ENCODE measurements around the gene ABCC1. TPM values are rescaled to one million over a fixed set of nuclear protein-coding genes. Genes with fewer than 3 reads are reported as not detected.

Gene ABCC1
- total RNA-seq, 1 experiment from 2014 or later, result 139 TPM

DNA sequence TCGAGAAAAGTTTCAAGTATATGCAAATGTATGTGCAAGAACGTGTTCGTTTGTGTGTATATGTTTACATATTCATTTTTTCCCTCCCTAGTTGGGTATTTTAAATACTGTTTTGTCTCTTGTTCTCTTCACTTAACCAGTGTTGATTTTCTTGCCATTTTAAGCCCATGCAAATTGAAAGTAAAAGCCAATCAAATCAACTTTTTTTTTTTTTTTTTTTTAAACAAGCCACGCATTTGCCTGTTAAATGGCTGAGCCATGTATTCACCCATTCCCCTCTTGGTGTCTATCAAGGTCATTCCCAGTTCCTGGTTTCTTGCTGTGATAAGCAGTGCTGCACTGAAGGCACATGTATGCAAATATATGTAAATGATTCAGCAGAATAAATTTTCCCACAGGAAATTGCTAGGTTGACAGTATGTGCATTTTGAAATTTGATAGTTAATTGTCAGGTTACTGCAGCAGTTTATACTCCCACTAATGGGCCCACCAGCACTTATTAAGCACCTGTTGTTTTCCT, 12.2 kb downstream of the ABCC1 start:
- no peak overlapping the region for H3K27ac ChIP-seq
- intact Hi-C loops (cut with micrococcal nuclease; ENCODE audit: unreplicated experiment), result no loop called here
- no peaks in the 10 kb centered on the region for H3K27me3 ChIP-seq (ENCODE audit: insufficient read depth, low read depth)
- peaks cover 37% of the 10 kb centered on the region for H3K4me1 ChIP-seq (replicated peaks; ENCODE audit: insufficient read depth)
- no peak for DNase-seq
- H3K4me3 ChIP-seq, result no peak overlapping the region
- ChIA-PET POLR2A (ENCODE audit: unreplicated experiment) (no interaction called here), CTCF (no interaction called here)
- TF ChIP-seq, protein P1, sequence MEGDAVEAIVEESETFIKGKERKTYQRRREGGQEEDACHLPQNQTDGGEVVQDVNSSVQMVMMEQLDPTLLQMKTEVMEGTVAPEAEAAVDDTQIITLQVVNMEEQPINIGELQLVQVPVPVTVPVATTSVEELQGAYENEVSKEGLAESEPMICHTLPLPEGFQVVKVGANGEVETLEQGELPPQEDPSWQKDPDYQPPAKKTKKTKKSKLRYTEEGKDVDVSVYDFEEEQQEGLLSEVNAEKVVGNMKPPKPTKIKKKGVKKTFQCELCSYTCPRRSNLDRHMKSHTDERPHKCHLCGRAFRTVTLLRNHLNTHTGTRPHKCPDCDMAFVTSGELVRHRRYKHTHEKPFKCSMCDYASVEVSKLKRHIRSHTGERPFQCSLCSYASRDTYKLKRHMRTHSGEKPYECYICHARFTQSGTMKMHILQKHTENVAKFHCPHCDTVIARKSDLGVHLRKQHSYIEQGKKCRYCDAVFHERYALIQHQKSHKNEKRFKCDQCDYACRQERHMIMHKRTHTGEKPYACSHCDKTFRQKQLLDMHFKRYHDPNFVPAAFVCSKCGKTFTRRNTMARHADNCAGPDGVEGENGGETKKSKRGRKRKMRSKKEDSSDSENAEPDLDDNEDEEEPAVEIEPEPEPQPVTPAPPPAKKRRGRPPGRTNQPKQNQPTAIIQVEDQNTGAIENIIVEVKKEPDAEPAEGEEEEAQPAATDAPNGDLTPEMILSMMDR (conservative IDR thresholded peaks at IDR 0.05), result no peak
- TF ChIP-seq EZH2 (IDR thresholded peaks at IDR 0.05; ENCODE audit: low read depth), result no peak
- no TSS peak for BruUV-seq (replicated peaks)
- H3F3A ChIP-seq (ENCODE audit: insufficient read depth, low read depth), result peaks cover 46% of the 10 kb centered on the region
- H2AFZ ChIP-seq, result no peak overlapping the region
- no peak overlapping the region for H3K4me2 ChIP-seq
- peaks cover 64% of the 10 kb centered on the region for H4K20me1 ChIP-seq (ENCODE audit: insufficient read depth)
- 0 out of 2 replicates have a peak, but pooled peaks cover 8% of the 10 kb centered on the region for H3K9me3 ChIP-seq (ENCODE audit: insufficient read depth, low read depth)
- peaks cover 100% of the 10 kb centered on the region for H3K79me2 ChIP-seq (ENCODE audit: low read depth)
- H3K36me3 ChIP-seq (ENCODE audit: low read depth), result peaks cover 13% of the 10 kb centered on the region
- no peaks in the 10 kb centered on the region for H3K9me2 ChIP-seq (ENCODE audit: insufficient read depth)

DNA sequence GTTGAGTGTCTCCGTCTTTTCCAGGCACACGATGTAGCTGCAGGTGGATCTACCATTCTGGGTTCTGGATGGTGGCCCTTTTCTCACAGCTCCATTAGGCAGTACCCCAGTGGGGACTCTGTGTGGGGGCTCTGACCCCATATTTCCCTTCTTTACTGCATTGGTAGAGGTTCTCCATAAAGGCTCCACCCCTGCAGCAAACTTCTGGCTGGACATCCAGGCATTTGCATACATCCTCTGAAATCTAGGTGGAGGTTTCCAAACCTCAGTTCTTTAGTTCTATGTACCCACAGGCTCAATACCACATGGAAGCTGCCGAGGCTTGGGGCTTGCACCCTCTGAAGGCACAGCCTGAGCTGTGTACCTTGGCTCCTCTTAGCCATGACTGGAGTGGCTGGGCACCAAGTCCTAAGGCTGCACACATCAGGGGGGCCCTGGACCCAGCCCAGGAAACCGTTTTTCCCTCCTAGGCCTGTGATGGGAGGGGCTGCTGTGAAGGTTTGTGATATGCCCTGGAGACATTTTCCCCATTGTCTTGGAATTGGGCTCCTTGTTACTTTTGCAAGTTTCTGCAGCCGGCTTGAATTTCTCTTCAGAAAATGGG, 14.0 kb downstream of the ABCC1 start:
- no peak overlapping the region for H2AFZ ChIP-seq
- BruUV-seq (replicated peaks), result no TSS peak
- H3F3A ChIP-seq (ENCODE audit: insufficient read depth, low read depth), result peaks cover 60% of the 10 kb centered on the region
- CTCF ChIA-PET, result no interaction called here
- POLR2A ChIA-PET (ENCODE audit: unreplicated experiment), result interaction anchor here (0.7 kb wide), 1 partner anchor 16 kb away, joined by 4 read pairs; no protein-coding TSS in a partner anchor
- H3K27ac ChIP-seq, result 0 out of 2 replicates have a peak overlapping the region, but pooled peaks have one; percentile 31
- peaks cover 17% of the 10 kb centered on the region for H3K36me3 ChIP-seq (ENCODE audit: low read depth)
- no peaks in the 10 kb centered on the region for H3K27me3 ChIP-seq (ENCODE audit: insufficient read depth, low read depth)
- peaks cover 55% of the 10 kb centered on the region for H3K4me1 ChIP-seq (replicated peaks; ENCODE audit: insufficient read depth)
- no peak for TF ChIP-seq EZH2 (IDR thresholded peaks at IDR 0.05; ENCODE audit: low read depth)
- TF ChIP-seq, protein P1 (conservative IDR thresholded peaks at IDR 0.05), result no peak
- H4K20me1 ChIP-seq (ENCODE audit: insufficient read depth), result peaks cover 50% of the 10 kb centered on the region
- 0 out of 2 replicates have a peak, but pooled peaks cover 8% of the 10 kb centered on the region for H3K9me3 ChIP-seq (ENCODE audit: insufficient read depth, low read depth)
- no peaks in the 10 kb centered on the region for H3K9me2 ChIP-seq (ENCODE audit: insufficient read depth)
- H3K4me2 ChIP-seq, result no peak overlapping the region
- no peak overlapping the region for H3K4me3 ChIP-seq
- peaks cover 99% of the 10 kb centered on the region for H3K79me2 ChIP-seq (ENCODE audit: low read depth)
- no peak for DNase-seq
- intact Hi-C loops (cut with micrococcal nuclease; ENCODE audit: unreplicated experiment), result no loop called here

DNA sequence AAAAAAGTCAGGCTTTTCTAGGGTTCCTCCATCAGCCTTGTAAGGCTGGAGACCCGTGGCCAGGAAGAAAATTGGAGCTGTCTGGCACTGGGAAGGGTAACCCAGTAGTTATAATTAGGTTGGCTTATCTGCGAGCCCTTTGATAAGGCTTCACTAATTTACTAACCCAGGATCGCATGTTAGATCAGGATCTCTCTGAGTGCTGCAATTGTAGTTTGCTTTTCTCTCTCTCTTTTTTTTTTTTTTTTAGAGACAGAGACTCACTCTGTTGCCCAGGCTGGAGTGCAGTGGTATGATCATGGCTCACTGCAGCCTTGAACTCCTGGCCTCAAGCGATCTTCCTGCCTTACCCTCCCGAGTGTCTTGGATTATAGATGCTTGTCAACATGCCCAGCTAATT, 17.0 kb downstream of the ABCC1 start:
- Histone ChIP-seq H2AFZ (no peak overlapping the region), H4K20me1 (ENCODE audit: insufficient read depth) (peaks cover 28% of the 10 kb centered on the region; the same call in 1 of the 2 replicates), H3K4me1 (replicated peaks; ENCODE audit: insufficient read depth) (peaks cover 57% of the 10 kb centered on the region), H3K4me2 (peak overlapping the region; percentile 69), H3K27me3 (ENCODE audit: insufficient read depth, low read depth) (no peaks in the 10 kb centered on the region), H3K9me3 (ENCODE audit: insufficient read depth, low read depth) (0 out of 2 replicates have a peak, but pooled peaks cover 8% of the 10 kb centered on the region), H3K79me2 (ENCODE audit: low read depth) (peaks cover 97% of the 10 kb centered on the region), H3K9me2 (ENCODE audit: insufficient read depth) (no peaks in the 10 kb centered on the region), H3K4me3 (no peak overlapping the region; the same call in 1 of the 2 replicates), H3K36me3 (ENCODE audit: low read depth) (peaks cover 30% of the 10 kb centered on the region; the same call in 1 of the 2 replicates), H3F3A (ENCODE audit: insufficient read depth, low read depth) (peaks cover 51% of the 10 kb centered on the region), H3K27ac (peak overlapping the region; percentile 73)
- POLR2A ChIA-PET (ENCODE audit: unreplicated experiment), result interaction anchor here (0.5 to 1.1 kb wide), 8 partner anchors 38 to 94 kb away, joined by 3 to 54 read pairs (median 5); partner anchors contain the start of gene CEP20
- intact Hi-C loops (cut with micrococcal nuclease; ENCODE audit: unreplicated experiment), result no loop called here
- CTCF ChIA-PET, result interaction anchor here (0.6 kb wide), 2 partner anchors 98 to 108 kb away, joined by 4 to 5 read pairs; no protein-coding TSS in a partner anchor
- no TSS peak for BruUV-seq (replicated peaks)
- TF ChIP-seq EZH2 (IDR thresholded peaks at IDR 0.05; ENCODE audit: low read depth), result no peak
- TF ChIP-seq, protein P1 (conservative IDR thresholded peaks at IDR 0.05), result no peak
- no peak for DNase-seq
